ENCODE measurements around the gene PCDH7. TPM values are rescaled to one million over a fixed set of nuclear protein-coding genes. Genes with fewer than 3 reads are reported as not detected.

Gene PCDH7
- total RNA-seq, 1 experiment from 2014 or later, result 28.6 TPM

DNA sequence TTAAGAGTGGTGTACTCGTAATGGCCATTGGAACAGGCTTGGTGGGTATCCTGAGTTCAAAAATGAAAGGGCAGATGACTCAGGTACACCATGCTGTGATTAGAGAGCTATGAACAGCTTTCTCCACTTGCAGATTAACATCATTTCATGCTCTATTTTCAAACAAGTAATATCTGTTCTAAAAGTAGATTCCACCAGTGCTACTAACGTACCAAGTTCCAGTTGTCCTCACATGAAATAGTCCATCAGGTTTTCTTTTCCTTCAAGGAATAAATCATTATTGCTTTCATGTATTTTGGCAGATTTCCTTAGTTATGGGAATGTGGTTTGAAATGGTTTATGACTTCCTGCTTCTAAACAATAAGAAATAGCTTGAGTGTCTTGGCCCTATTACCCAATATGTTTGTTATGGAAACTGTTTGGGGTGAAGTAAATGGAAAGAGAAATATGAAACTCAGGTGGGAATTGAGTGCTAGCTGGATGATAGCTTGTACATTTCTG, 49.9 kb downstream of the PCDH7 start:
- DNase-seq, result peak; percentile 30 to 95
- H3K9me2 ChIP-seq (ENCODE audit: insufficient read depth), result no peaks in the 10 kb centered on the region
- no peaks in the 10 kb centered on the region; the same call in 1 of the 2 replicates for H3K9me3 ChIP-seq (ENCODE audit: insufficient read depth, low read depth)
- peaks cover 36% of the 10 kb centered on the region for H3K4me1 ChIP-seq (replicated peaks; ENCODE audit: insufficient read depth)
- H3K27ac ChIP-seq, result peak overlapping the region; percentile 86
- H2AFZ ChIP-seq, result peak overlapping the region; percentile 46; the same call in 1 of the 2 replicates
- no TSS peak for BruUV-seq (replicated peaks)
- H4K20me1 ChIP-seq (ENCODE audit: insufficient read depth), result no peaks in the 10 kb centered on the region
- H3F3A ChIP-seq (ENCODE audit: insufficient read depth, low read depth), result peaks cover 25% of the 10 kb centered on the region
- peaks cover 3% of the 10 kb centered on the region; the same call in 1 of the 2 replicates for H3K79me2 ChIP-seq (ENCODE audit: low read depth)
- H3K36me3 ChIP-seq (ENCODE audit: low read depth), result 0 out of 2 replicates have a peak, but pooled peaks cover 5% of the 10 kb centered on the region
- POLR2A ChIA-PET (ENCODE audit: unreplicated experiment), result interaction anchor here (0.5 to 1.8 kb wide), 6 partner anchors 13 to 1807 kb away, joined by 3 to 10 read pairs (median 8); no protein-coding TSS in a partner anchor
- H3K4me3 ChIP-seq, result peak overlapping the region; percentile 34; the same call in 1 of the 2 replicates
- TF ChIP-seq, protein P1, sequence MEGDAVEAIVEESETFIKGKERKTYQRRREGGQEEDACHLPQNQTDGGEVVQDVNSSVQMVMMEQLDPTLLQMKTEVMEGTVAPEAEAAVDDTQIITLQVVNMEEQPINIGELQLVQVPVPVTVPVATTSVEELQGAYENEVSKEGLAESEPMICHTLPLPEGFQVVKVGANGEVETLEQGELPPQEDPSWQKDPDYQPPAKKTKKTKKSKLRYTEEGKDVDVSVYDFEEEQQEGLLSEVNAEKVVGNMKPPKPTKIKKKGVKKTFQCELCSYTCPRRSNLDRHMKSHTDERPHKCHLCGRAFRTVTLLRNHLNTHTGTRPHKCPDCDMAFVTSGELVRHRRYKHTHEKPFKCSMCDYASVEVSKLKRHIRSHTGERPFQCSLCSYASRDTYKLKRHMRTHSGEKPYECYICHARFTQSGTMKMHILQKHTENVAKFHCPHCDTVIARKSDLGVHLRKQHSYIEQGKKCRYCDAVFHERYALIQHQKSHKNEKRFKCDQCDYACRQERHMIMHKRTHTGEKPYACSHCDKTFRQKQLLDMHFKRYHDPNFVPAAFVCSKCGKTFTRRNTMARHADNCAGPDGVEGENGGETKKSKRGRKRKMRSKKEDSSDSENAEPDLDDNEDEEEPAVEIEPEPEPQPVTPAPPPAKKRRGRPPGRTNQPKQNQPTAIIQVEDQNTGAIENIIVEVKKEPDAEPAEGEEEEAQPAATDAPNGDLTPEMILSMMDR (conservative IDR thresholded peaks at IDR 0.05), result no peak
- TF ChIP-seq EZH2 (IDR thresholded peaks at IDR 0.05; ENCODE audit: low read depth), result no peak
- intact Hi-C loops (cut with micrococcal nuclease; ENCODE audit: unreplicated experiment), result loop anchor here (1.0 to 5.0 kb wide), 4 partner anchors 49 to 319 kb away; no protein-coding TSS in a partner anchor
- no peaks in the 10 kb centered on the region for H3K27me3 ChIP-seq (ENCODE audit: insufficient read depth, low read depth)
- H3K4me2 ChIP-seq, result peak overlapping the region; percentile 64
- CTCF ChIA-PET, result interaction anchor here (0.6 to 0.9 kb wide), 2 partner anchors 13 to 52 kb away, joined by 3 to 4 read pairs; no protein-coding TSS in a partner anchor

DNA sequence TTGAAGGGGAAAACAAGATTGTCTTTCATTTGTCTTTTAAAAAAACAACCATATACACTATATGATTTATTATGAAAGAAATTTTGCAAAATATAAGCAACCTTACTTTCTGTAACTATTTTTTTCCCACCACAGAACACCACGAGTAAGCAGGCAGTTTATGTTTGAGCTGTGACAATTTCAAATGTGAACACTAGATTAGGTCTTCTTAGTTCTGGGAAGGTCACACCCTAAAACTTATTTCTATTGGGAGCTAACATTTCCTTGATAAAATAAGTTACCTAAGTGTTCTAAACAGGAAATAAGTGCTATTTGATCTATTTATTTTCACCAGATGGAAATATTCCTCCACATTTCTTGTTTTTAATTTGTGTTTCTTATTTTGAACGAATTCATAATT, 50.6 kb downstream of the PCDH7 start:
- Histone ChIP-seq H3K4me3 (peak overlapping the region; percentile 34; the same call in 1 of the 2 replicates), H3K9me3 (ENCODE audit: insufficient read depth, low read depth) (no peaks in the 10 kb centered on the region; the same call in 1 of the 2 replicates), H2AFZ (no peak overlapping the region), H3K36me3 (ENCODE audit: low read depth) (0 out of 2 replicates have a peak, but pooled peaks cover 5% of the 10 kb centered on the region), H3K79me2 (ENCODE audit: low read depth) (peaks cover 3% of the 10 kb centered on the region; the same call in 1 of the 2 replicates), H3K4me1 (replicated peaks; ENCODE audit: insufficient read depth) (peaks cover 36% of the 10 kb centered on the region), H3K27me3 (ENCODE audit: insufficient read depth, low read depth) (no peaks in the 10 kb centered on the region), H3K4me2 (peak overlapping the region; percentile 64), H4K20me1 (ENCODE audit: insufficient read depth) (no peaks in the 10 kb centered on the region), H3K27ac (peak overlapping the region; percentile 86), H3K9me2 (ENCODE audit: insufficient read depth) (peaks cover 2% of the 10 kb centered on the region; the same call in 1 of the 2 replicates), H3F3A (ENCODE audit: insufficient read depth, low read depth) (peaks cover 25% of the 10 kb centered on the region)
- CTCF ChIA-PET, result interaction anchor here (0.9 kb wide), 1 partner anchor 53 kb away, joined by 3 read pairs; no protein-coding TSS in a partner anchor
- no TSS peak for BruUV-seq (replicated peaks)
- TF ChIP-seq EZH2 (IDR thresholded peaks at IDR 0.05; ENCODE audit: low read depth), result no peak
- TF ChIP-seq, protein P1 (conservative IDR thresholded peaks at IDR 0.05), result no peak
- POLR2A ChIA-PET (ENCODE audit: unreplicated experiment), result interaction anchor here (0.6 to 1.2 kb wide), 4 partner anchors 13 to 1806 kb away, joined by 3 to 7 read pairs (median 6); no protein-coding TSS in a partner anchor
- no peak for DNase-seq
- intact Hi-C loops (cut with micrococcal nuclease; ENCODE audit: unreplicated experiment), result loop anchor here (1.0 to 5.0 kb wide), 4 partner anchors 50 to 318 kb away; no protein-coding TSS in a partner anchor

DNA sequence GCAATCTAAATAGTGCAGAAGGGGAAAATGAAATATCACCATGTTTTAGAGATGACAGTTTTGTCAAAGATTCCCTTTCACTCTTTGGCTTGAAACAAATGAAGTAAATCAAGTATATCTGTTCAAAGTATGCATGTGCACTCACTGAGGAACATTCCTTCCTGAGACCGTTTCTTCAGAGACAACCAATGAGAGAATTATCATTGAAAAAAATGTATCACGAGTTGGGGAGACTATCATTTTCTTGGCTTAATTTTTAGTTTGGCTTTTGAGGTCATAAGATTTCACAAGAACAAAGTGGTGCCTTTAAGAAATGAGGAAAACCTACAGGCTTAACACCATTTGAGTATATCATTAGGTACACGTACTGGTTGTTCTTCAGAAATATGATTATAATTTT, 56.3 kb downstream of the PCDH7 start:
- H3K4me2 ChIP-seq, result no peak overlapping the region
- H3K79me2 ChIP-seq (ENCODE audit: low read depth), result no peaks in the 10 kb centered on the region
- no peak overlapping the region for H2AFZ ChIP-seq
- H3K27me3 ChIP-seq (ENCODE audit: insufficient read depth, low read depth), result no peaks in the 10 kb centered on the region
- no peak overlapping the region for H3K4me3 ChIP-seq
- peaks cover 3% of the 10 kb centered on the region; the same call in 1 of the 2 replicates for H3K4me1 ChIP-seq (replicated peaks; ENCODE audit: insufficient read depth)
- DNase-seq, result no peak
- no peak for TF ChIP-seq EZH2 (IDR thresholded peaks at IDR 0.05; ENCODE audit: low read depth)
- TF ChIP-seq, protein P1 (conservative IDR thresholded peaks at IDR 0.05), result no peak
- no peak overlapping the region for H3K27ac ChIP-seq
- H3K9me3 ChIP-seq (ENCODE audit: insufficient read depth, low read depth), result 0 out of 2 replicates have a peak, but pooled peaks cover 5% of the 10 kb centered on the region
- no TSS peak for BruUV-seq (replicated peaks)
- no peaks in the 10 kb centered on the region for H4K20me1 ChIP-seq (ENCODE audit: insufficient read depth)
- H3K9me2 ChIP-seq (ENCODE audit: insufficient read depth), result peaks cover 4% of the 10 kb centered on the region; the same call in 1 of the 2 replicates
- no peaks in the 10 kb centered on the region for H3K36me3 ChIP-seq (ENCODE audit: low read depth)
- CTCF ChIA-PET, result no interaction called here
- POLR2A ChIA-PET (ENCODE audit: unreplicated experiment), result no interaction called here
- intact Hi-C loops (cut with micrococcal nuclease; ENCODE audit: unreplicated experiment), result no loop called here
- 0 out of 2 replicates have a peak, but pooled peaks cover 1% of the 10 kb centered on the region for H3F3A ChIP-seq (ENCODE audit: insufficient read depth, low read depth)
